ENCODE results near the gene UBE4B. TPM values are rescaled to one million over a fixed set of nuclear protein-coding genes. Genes with fewer than 3 reads are reported as not detected.
A peak's percentile ranks its signal among the peaks of the same experiment; 100 is the strongest.

UBE4B gene
- total and polyA plus RNA-seq, 4 donors, result 7.5 to 25.5 (median 16.6) TPM

- 7% methylated on average over 71 of the region's 71 CpGs for WGBS
- TF ChIP-seq, protein P1, sequence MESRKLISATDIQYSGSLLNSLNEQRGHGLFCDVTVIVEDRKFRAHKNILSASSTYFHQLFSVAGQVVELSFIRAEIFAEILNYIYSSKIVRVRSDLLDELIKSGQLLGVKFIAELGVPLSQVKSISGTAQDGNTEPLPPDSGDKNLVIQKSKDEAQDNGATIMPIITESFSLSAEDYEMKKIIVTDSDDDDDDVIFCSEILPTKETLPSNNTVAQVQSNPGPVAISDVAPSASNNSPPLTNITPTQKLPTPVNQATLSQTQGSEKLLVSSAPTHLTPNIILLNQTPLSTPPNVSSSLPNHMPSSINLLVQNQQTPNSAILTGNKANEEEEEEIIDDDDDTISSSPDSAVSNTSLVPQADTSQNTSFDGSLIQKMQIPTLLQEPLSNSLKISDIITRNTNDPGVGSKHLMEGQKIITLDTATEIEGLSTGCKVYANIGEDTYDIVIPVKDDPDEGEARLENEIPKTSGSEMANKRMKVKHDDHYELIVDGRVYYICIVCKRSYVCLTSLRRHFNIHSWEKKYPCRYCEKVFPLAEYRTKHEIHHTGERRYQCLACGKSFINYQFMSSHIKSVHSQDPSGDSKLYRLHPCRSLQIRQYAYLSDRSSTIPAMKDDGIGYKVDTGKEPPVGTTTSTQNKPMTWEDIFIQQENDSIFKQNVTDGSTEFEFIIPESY (IDR thresholded peaks at IDR 0.05), result no peak
- no peak for TF ChIP-seq JUND (IDR thresholded peaks at IDR 0.05)
- no peak for TF ChIP-seq GABPA (IDR thresholded peaks at IDR 0.05 in 1 of 2, conservative IDR thresholded peaks at IDR 0.05 in 1 of 2)
- TF ChIP-seq, protein P2, sequence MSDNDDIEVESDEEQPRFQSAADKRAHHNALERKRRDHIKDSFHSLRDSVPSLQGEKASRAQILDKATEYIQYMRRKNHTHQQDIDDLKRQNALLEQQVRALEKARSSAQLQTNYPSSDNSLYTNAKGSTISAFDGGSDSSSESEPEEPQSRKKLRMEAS (IDR thresholded peaks at IDR 0.05), result no peak
- TF ChIP-seq, protein P3, sequence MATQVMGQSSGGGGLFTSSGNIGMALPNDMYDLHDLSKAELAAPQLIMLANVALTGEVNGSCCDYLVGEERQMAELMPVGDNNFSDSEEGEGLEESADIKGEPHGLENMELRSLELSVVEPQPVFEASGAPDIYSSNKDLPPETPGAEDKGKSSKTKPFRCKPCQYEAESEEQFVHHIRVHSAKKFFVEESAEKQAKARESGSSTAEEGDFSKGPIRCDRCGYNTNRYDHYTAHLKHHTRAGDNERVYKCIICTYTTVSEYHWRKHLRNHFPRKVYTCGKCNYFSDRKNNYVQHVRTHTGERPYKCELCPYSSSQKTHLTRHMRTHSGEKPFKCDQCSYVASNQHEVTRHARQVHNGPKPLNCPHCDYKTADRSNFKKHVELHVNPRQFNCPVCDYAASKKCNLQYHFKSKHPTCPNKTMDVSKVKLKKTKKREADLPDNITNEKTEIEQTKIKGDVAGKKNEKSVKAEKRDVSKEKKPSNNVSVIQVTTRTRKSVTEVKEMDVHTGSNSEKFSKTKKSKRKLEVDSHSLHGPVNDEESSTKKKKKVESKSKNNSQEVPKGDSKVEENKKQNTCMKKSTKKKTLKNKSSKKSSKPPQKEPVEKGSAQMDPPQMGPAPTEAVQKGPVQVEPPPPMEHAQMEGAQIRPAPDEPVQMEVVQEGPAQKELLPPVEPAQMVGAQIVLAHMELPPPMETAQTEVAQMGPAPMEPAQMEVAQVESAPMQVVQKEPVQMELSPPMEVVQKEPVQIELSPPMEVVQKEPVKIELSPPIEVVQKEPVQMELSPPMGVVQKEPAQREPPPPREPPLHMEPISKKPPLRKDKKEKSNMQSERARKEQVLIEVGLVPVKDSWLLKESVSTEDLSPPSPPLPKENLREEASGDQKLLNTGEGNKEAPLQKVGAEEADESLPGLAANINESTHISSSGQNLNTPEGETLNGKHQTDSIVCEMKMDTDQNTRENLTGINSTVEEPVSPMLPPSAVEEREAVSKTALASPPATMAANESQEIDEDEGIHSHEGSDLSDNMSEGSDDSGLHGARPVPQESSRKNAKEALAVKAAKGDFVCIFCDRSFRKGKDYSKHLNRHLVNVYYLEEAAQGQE (IDR thresholded peaks at IDR 0.05), result no peak
- TF ChIP-seq FOXA1 (IDR thresholded peaks at IDR 0.05), result no peak
- no peak for TF ChIP-seq RAD21 (IDR thresholded peaks at IDR 0.05)
- no peak for TF ChIP-seq FOXA2 (IDR thresholded peaks at IDR 0.05)
- TF ChIP-seq EGR1 (IDR thresholded peaks at IDR 0.05; ENCODE audit: low read depth in 2 of 2), result no peak
- no peak for TF ChIP-seq RXRA (IDR thresholded peaks at IDR 0.05)
- TF ChIP-seq, protein P4, sequence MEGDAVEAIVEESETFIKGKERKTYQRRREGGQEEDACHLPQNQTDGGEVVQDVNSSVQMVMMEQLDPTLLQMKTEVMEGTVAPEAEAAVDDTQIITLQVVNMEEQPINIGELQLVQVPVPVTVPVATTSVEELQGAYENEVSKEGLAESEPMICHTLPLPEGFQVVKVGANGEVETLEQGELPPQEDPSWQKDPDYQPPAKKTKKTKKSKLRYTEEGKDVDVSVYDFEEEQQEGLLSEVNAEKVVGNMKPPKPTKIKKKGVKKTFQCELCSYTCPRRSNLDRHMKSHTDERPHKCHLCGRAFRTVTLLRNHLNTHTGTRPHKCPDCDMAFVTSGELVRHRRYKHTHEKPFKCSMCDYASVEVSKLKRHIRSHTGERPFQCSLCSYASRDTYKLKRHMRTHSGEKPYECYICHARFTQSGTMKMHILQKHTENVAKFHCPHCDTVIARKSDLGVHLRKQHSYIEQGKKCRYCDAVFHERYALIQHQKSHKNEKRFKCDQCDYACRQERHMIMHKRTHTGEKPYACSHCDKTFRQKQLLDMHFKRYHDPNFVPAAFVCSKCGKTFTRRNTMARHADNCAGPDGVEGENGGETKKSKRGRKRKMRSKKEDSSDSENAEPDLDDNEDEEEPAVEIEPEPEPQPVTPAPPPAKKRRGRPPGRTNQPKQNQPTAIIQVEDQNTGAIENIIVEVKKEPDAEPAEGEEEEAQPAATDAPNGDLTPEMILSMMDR (IDR thresholded peaks at IDR 0.05; ENCODE audit: low read depth, low read length, missing input control), result no peak
- no peak for TF ChIP-seq YY1 (IDR thresholded peaks at IDR 0.05)
- no peak within 1 kb of the TSS for H3K27ac ChIP-seq (ENCODE audit: low read depth in 1 of 2, low read length in 2 of 2)
- H3K4me3 ChIP-seq (ENCODE audit: low read depth in 1 of 3, low read length in 3 of 3), result peak within 1 kb of the TSS in 1 of 3 donors; percentile 41
- peaks cover 2 to 13% (median 8%) of the 10 kb centered on the region in 4 donors for H3K4me1 ChIP-seq (ENCODE audit: control insufficient read depth in 4 of 4, insufficient read depth in 4 of 4, low read length in 3 of 4)
- peaks cover 0 to 3% (median 0%) of the 10 kb centered on the region in 4 donors for H3K27me3 ChIP-seq (ENCODE audit: control insufficient read depth in 4 of 4, insufficient read depth in 4 of 4, low read length in 3 of 4)
- DNase-seq (ENCODE audit: low spot score), result no peak
- no peaks in the 10 kb centered on the region for H3K9me3 ChIP-seq (ENCODE audit: control insufficient read depth in 4 of 4, low read length in 3 of 4)
- no peaks in the 10 kb centered on the region for H3K36me3 ChIP-seq (ENCODE audit: control insufficient read depth in 4 of 4, insufficient read depth in 3 of 4, low read depth in 1 of 4, low read length in 3 of 4)
- no peak within 1 kb of the TSS for H3K9ac ChIP-seq (ENCODE audit: low read depth in 1 of 2, low read length in 2 of 2)
Observed at GRCh38 chr1:9996624-9997582, 35.9 kb upstream of the UBE4B start, which contains the start of gene RBP7. Gene RBP7 (plus strand): TSS chr1:9997228. CDS start chr1:9997259, 31 bp downstream.
